Measurements from ENCODE around the gene MON2. TPM values are rescaled to one million over a fixed set of nuclear protein-coding genes. Genes with fewer than 3 reads are reported as not detected.
"Not testable (repeated sequence)": the region's sequence is repeated elsewhere in the genome, so short reads cannot be mapped to it uniquely, and the experiment has no call there.

Gene MON2
- polyA plus RNA-seq, 3 donors: 43.9 to 72.4 (median 69.8) TPM

- DNase-seq: no peak
Observed at GRCh38 chr12:62537551-62537950, 70.9 kb downstream of the MON2 start.

GRCh38 chr12:62540354-62540753 lies 73.7 kb downstream of the MON2 start:
- DNase-seq: no peak

GRCh38 chr12:62542814-62543213 lies 76.2 kb downstream of the MON2 start:
- DNase-seq: no peak

GRCh38 chr12:62543324-62543723 lies 76.7 kb downstream of the MON2 start:
- no peak for DNase-seq

GRCh38 chr12:62543741-62544140 lies 77.1 kb downstream of the MON2 start:
- DNase-seq: no peak

- DNase-seq: no peak
Observed at GRCh38 chr12:62552906-62553556, 86.4 kb downstream of the MON2 start.

GRCh38 chr12:62559366-62559765 lies 92.7 kb downstream of the MON2 start:
- not testable (repeated sequence) for DNase-seq

GRCh38 chr12:62562846-62563245 lies 96.2 kb downstream of the MON2 start:
- DNase-seq: no peak

GRCh38 chr12:62575036-62575435 lies 108.4 kb downstream of the MON2 start:
- DNase-seq: no peak

- DNase-seq: no peak
Observed at GRCh38 chr12:62576503-62576902, 109.9 kb downstream of the MON2 start.

GRCh38 chr12:62578726-62579125 lies 112.1 kb downstream of the MON2 start:
- no peak for DNase-seq

- DNase-seq: peak; percentile 48
Observed at GRCh38 chr12:62581288-62582064, 114.8 kb downstream of the MON2 start.

- DNase-seq: no peak
Observed at GRCh38 chr12:62582065-62582366, 115.4 kb downstream of the MON2 start.

- no peak for DNase-seq
Observed at GRCh38 chr12:62584619-62585018, 118.0 kb downstream of the MON2 start.

GRCh38 chr12:62586850-62587249 lies 120.2 kb downstream of the MON2 start:
- no peak for DNase-seq

GRCh38 chr12:62588916-62589315 lies 122.3 kb downstream of the MON2 start:
- no peak for DNase-seq

- no peak for DNase-seq
Observed at GRCh38 chr12:62597253-62597652, 130.6 kb downstream of the MON2 start.

- DNase-seq: no peak
Observed at GRCh38 chr12:62598846-62599245, 132.2 kb downstream of the MON2 start.

- DNase-seq: no peak
Observed at GRCh38 chr12:62599854-62600437, 133.3 kb downstream of the MON2 start.

- DNase-seq: no peak
Observed at GRCh38 chr12:62601765-62602164, 135.1 kb downstream of the MON2 start.

- peak; percentile 89 for DNase-seq
Observed at GRCh38 chr12:62602255-62603060, 135.8 kb downstream of the MON2 start.

GRCh38 chr12:62603061-62603810 lies 136.6 kb downstream of the MON2 start:
- DNase-seq: peak; percentile 87

All from renal pelvis (tissue), 4 donors.